GM20431 (cell line): ENCODE data around the gene ABHD11.
"Not testable (repeated sequence)": the region's sequence is repeated elsewhere in the genome, so short reads cannot be mapped to it uniquely, and the experiment has no call there.

Experiments used
- in situ Hi-C: fragments of 300-500 bp; cut with MseI, MboI; formaldehyde crosslinking; loops from one replicate; pipeline ENCODE4 v1.15.0; 2020; ENCODE audit warnings: low sequenced_read_pairs; ENCODE audit not compliant: unreplicated experiment

Gene ABHD11, protein sequence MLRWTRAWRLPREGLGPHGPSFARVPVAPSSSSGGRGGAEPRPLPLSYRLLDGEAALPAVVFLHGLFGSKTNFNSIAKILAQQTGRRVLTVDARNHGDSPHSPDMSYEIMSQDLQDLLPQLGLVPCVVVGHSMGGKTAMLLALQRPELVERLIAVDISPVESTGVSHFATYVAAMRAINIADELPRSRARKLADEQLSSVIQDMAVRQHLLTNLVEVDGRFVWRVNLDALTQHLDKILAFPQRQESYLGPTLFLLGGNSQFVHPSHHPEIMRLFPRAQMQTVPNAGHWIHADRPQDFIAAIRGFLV

DNA sequence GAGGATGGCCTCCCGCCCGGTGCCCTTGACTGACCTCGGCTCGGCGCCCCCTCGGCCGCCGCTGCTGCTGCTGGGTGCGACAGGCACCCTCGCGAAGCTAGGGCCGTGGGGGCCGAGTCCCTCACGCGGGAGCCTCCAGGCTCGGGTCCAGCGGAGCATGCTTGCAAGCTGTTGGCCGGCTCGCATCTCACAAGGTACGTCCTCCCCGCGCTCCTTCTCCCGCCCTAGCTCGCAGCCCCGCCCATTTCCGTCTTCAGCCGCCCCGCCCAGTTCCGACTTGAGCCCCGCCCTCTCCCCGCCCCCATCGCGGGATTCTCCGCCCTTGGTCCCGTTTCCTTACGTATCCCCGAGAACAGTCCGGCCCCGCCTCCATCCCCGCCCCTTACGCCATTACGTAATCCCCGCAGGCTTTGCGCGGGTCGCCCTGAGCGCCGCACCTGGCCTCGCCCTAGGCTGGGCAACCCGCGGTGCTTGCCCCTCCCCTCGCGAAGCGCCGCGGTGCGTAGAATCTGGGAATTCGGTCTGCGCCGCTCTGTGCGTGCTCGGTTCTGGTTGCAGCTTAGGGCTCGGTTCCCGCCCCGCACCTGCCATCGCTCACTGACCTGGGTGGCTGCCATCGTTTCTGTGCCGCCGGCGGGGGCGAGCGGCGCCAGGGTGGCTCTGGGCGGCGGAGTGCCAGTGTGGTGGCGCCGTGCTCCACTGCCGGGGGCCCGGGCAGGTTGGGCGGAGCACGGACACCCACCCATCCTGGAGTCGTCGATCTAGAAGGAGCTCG, at the start of gene ABHD11:
Gene ABHD11, minus strand, starts transcription at position 191 of the 775 bp plus-strand sequence. Its CDS starts 32 bp downstream, at position 159.
- in situ Hi-C loops: loop anchor here (10.0 kb wide), 1 partner anchor 134 kb away; no protein-coding TSS in a partner anchor

DNA sequence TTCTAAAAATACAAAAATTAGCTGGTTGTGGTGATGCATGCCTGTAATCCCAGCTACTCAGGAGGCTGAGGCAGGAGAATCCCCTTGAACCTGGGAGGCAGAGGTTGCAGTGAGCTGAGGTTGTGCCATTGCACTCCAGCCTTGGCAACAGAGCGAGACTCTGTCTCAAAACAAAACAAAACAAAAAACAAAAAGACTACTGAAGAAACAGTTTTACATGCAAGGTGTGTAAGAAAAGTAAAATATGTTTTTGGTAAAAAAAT, 49.1 kb upstream of the ABHD11 start:
- in situ Hi-C loops: not testable (repeated sequence)

DNA sequence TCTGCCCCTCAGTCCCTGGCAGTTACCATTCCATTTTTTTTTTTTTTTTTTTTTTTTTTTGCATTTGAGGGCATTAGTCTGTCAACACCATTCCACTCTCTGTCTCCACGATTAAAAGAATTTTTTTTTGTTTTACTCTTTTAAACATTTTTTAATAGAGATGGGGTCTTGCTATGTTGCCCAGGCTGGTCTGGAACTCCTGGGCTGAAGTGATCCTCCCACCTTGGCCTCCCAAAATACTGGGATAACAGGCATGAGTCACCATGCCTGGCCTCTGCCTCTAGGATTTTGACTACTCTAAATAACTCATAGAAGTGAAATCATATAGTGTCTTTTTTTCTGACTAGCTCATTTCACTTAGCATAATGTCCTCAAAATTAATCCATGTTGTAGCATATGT, 48.0 kb upstream of the ABHD11 start:
- in situ Hi-C loops: no loop called here

DNA sequence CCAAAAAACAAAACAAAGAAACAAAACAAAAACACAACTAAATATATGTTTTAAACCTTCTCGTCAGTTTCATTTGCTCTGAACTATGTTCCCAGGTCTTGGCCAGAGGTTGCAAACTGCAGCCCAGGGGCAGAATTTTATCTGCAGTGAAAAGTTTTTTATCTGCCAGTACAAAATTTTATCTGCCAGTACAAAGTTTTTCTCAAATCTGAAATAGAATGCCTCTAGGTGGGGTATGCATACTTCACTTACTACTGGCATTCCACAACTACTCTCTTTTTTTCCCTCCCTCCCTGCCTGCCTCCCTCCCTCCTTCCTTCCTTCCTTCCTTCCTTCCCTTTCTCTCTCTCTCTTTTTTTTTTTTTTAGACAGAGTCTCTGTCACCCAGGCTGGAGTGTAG, 40.9 kb upstream of the ABHD11 start:
- in situ Hi-C loops: no loop called here

DNA sequence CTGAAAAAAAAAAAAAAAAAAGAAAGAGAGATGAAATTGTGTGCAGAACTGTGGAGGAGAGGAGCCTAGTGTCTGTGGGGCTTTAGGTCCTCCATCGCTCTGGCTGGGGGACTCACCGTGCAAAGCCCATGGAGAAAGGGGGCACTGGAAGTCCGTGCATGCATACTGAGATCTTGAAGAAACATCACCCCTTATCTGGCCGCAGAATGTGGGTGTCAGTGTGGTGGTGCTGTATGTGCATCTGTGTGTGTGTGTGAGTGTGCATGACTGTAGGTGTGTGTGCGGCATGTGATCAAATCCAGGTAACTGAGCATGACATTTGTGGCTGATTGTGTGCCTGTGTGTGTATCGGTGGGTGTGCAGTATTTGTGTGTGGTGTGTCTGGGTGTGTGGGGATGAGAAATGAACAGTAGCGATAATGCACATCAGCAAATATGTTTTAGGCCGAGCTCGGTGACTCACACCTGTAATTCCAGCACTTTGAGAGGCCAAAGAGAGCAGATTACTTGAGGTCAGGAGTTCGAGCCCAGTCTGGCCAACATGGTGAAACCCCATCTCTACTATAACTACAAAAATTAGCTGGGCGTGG, 40.3 kb upstream of the ABHD11 start:
- in situ Hi-C loops: no loop called here

DNA sequence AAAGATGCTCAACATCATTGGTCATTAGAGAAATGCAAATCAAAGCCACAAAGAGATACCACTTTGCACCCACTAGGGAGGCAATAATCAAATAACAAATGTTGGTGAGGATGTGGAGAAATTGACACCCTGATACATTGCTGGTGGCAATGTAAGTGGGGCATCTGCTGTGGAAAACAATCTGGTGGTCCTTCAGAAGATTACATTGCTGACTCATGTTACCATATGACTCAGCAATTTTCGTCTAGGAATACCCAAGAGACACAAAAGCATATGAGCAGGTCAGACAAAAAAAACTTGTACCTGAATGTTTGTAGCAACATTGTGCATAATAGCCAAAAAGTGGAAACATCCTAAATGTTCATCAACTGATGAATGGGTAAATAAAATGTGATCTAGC, 36.3 kb upstream of the ABHD11 start:
- in situ Hi-C loops: no loop called here

DNA sequence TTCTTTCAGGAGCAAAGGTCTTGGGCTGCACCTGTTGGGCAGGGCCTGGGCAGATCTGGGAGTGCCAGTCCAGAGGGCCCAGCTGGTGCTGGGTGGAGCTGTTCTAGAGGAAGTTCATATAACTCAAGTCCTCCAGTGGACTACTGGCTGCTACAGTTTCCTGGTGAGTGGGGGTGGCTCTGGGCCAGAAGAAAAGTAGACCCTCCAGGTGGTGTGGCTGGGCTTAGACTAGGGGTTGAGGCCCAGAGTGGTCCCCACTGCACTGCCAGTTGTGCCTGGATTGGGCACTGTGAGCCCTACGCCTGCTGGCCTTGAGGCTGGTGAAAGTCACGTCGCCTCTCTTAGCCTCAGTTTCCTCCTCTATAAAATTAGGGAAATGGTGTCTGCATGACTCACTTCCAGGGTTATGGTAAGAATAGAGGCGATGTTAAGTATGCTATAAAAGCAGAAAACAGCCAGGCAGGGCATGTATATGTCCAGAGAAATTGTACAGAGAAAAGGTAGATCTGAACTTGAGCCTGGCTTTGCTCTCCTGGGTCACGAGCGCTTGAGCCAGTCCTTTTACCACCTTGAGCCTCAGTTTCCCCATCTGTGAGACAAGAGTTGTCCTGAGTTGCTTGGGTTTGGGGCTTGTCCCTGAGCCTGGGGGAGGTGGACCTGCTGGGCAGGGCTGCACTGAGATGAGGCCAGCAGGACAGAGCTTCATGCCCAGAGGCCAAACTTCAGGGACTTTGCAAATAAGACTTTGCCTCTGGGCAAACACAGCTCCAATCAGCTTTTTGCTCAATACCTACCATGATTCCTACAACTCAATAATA, 35.3 kb upstream of the ABHD11 start:
- in situ Hi-C loops: no loop called here

DNA sequence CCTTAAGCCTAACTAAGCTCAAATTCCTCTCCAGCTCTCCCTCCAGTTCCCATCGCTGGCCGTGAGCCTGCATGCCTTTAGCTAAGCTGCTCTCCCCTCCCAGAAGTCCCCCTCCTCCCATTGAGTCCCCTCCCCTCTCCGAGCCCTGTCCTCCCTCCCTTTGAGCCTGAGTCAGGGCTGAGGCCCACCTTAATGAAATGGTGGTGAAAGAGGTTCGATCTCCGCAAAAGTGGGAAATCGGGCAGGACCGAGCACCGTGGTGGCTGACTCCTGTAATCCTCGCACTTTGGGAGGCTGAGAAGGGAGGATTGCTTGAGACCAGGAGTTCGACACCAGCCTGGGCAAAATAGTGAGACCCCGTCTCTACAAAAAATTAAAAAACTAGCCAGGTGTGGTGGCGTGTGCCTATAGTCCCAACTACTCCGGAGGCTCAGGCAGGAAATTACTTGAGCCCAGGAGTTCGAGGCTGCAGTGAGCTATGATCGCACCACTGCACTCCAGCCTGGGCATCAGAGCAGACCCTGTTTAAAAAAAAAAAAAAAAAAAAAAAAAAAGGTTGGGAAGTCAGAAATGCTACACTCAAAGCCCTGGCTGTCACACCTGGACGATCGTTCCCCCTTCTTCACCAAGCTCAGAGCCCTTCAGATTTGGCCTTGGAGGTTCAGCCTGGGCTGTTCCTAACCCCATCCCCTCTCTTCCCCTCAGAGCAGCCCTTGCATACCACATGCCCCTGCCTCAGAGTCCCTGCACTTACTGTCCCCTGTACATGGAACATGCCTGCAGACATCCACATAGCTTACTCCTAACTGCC, 32.5 kb upstream of the ABHD11 start:
- in situ Hi-C loops: no loop called here

DNA sequence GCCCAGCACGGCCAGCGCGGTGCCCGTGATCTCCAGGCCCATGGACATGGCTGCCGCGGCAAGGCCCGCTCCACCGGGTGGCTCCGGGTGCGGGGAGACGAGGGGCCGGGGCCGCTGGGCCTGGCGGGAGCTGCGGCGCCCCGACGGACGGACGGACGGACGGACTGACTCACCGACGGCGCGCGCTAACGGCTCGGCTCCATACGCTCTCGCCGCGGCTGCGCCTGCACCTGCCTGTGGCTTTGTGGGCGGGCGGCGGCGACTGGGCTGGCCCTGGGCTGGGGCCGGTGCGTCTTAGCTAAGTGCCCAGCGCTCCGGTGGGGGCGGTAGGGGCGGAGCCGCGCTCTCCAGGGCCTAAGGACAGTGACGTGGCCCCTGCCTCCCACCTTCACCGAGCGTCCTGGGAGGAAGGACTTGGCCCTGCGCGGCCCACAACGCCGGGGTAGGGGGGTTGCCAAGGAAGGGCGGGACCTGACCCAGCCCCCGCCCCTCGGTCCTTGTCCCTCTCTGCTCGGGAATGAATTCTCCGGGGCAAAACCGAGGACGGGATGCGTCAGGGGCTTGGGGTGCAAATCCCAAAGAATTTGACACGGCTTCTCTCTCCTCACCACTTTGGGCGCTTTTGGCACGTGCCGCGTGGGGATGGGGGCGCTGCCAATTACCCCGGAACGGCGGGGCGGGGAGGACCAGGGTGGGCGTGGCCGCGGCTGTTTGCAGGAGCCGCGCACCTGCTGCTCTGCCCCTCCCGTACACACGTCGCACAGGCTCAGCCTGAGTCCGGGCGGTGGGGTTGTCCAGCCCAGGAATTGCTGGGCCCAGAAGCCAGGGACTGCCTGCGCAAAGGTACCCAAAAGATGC, 31.6 kb upstream of the ABHD11 start, which contains the start of gene CLDN3:
Gene CLDN3, minus strand, starts transcription at position 269 of the 858 bp plus-strand sequence. Its CDS starts 221 bp downstream, at position 48.
- in situ Hi-C loops: no loop called here

DNA sequence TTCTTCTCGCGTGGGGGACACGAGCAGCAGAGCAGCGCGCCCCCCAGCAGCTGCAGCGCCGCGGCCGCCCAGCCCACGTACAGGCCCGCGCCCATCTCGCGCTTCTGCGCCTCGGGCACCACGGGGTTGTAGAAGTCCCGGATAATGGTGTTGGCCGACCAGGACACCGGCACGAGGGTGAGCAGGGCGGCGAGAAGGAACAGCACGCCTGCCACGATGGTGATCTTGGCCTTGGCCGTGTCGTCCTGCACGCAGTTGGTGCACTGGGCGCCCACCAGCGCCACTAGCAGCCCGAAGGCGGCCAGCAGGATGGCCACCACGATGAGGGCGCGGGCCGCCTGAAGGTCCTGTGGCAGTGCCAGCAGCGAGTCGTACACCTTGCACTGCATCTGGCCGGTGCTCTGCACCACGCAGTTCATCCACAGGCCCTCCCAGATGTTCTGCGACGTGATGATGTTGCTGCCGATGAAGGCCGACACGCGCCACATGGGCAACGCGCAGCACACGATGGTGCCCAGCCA, 30.9 kb upstream of the ABHD11 start:
- in situ Hi-C loops: no loop called here

DNA sequence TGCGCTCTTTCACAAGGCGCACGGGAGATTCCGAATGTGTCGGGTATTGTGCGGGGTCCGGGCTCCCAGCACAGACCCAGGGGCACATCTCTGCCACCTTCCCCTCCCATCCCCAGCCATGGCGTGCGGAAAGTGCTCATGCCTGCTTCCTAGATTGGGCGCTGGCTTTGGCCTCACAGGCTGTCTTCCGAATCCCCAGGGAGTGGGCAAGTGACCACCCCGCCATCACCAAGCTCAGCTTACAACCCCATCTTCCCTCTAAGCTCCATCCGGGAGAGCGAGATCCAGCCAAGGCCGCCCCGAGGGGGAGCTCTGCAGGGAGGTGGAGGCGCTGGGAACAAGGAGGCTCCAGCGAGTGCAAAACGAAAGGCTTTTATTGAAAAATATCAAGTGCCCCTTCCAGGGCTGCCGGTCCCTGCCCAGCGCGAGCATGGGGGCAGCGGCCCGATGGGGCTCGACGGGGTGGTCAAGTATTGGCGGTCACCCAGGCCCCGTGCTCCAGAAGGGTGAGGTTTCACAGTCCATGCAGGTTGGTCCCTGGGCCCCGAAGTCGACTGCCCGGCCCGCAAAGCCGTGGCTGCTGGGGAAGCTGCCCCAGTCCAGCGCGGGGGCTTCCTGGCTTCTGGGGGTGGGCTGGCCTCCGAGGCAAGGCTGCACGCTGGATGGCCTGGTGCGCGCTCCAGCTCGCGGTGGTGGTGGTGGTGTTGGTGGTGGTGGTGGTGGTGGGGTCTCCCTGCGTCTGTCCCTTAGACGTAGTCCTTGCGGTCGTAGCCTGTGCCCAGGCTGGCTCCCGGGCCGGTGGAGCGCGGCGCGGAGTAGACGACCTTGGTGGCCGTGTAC, 30.3 kb upstream of the ABHD11 start:
- in situ Hi-C loops: no loop called here

DNA sequence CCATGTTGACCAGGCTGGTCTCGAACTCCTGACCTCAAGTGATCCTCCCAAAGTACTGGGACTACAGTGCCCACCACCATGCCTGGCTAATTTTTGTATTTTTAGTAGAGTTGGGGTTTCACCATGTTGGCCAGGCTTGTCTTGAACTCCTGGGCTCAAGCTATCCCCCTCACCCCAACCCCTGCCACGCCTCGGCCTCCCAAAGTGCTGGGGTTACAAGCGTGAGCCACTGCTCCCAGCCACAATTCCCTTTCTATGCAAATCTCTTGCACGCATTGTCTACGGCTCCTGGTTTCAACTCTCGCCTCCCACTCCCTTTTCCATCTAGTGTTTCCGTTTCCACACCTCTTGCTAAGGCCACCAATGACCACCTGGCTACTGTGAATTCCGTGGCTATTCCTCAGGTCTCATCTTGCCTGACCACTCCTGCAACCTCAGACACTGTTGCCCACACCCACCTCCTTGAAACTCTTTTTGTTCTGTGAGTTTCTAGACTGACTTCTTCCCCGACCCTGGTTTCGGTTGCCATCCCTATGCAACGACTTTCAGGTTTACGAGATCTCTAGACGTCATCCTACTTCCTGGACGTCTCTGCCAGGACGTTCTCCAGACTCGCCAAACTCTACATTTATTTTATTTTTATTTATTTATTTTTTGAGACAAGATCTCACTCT, 28.1 kb upstream of the ABHD11 start:
- in situ Hi-C loops: no loop called here

DNA sequence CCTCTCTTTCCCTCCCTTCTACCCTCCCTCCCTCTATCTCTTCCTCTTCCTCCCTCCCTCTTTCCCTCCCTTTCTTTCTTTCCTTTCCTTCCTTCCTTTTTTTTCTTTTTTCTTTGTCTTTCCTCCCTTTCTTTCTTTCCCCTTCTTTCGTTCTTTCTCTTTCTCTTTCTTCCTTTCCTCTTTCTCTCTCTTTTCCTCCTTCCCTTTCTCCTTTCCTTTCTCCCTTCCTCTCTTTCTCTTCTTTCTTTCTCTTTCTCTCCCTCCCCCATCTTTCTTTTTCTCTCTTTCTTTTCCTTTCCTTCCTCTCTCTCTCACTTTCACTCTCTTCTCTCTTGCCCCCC, 24.0 kb upstream of the ABHD11 start:
- in situ Hi-C loops: no loop called here

DNA sequence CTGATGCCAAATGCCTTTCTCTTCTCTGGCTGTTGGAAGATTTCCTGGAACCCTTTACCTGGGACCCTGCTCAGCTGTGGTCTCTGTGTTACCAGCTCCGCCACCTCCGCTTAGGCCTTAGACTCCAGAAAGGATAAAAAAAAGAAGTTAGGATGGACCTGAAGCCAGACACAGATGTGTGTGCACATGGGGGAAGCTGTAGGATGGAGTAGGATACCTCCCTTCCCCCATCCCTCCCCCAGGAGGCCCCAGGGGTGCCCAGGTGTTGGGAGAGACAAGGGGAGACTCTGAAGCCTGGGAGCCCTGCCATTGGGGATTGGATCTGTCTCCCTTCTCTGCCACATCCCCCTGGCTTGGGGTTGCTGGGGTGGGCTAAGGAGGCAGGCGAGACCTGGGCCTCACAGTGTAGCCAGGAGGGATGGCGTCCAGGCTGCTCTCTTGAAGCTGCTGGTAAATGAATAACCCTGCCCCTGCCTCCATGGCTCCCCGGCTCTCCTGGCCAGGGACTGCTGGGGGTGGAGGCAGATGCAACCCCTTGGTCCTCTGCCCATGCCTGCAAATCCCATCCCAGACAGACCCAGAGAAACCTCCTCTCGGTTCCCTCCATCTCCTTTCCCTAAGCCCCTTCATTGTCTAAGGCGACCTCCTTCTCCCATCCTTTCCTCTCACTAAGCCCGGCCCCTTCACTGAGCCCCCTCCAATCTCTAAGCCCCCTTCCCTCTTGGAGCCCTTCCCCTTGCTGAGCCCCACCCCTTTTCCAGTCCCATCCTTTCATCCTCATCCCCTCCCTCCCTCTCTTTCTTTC, 23.5 kb upstream of the ABHD11 start:
- in situ Hi-C loops: no loop called here

DNA sequence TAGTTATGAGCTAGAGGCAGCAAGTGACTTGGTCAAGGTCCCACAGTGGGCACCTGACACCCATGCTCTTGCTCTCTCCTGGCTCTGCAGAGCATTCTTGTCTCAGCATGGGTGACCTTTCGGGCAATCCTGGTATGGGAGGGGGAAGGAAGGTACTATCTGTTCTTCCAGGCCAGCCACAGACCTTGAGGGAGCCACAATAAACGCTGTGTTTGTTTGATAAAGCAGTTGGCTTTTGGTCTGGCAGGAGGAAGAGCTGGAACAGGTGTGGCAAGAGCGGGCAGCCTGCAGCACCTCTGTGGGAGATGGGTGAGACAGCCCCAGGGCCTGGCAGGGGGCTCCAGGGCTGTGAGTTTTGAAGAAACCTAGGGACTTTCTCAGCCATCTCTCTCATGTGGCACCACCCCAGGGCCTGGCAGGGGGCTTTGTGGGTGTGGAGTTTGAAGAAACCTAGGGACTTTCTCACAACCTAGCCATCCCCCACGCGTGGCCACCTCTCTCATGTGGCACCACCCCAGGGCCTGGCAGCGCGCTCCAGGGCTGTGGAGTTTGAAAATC, 20.1 kb upstream of the ABHD11 start:
- in situ Hi-C loops: no loop called here
